GM19240 (cell line): ENCODE measurements around the gene MRGPRX2.

ENCODE experiments used
- DNase-seq: peaks from one replicate; pipeline ENCODE4 v3.0.0; 2011; ENCODE audit warnings: low spot score; ENCODE audit not compliant: insufficient read length

MRGPRX2 gene

GRCh38 chr11:19060629-19061028 is at the start of gene MRGPRX2:
TSS of gene MRGPRX2 (minus strand) at chr11:19060717. CDS start at chr11:19056402, 4,315 bp downstream.
- DNase-seq, result no peak

GRCh38 chr11:19110295-19110694 is 49.8 kb upstream of the MRGPRX2 start:
- DNase-seq, result no peak

- DNase-seq, result no peak
These were observed 46.6 kb upstream of the MRGPRX2 start for GRCh38 chr11:19107125-19107524.

GRCh38 chr11:19105011-19105410 is 44.5 kb upstream of the MRGPRX2 start:
- no peak for DNase-seq

GRCh38 chr11:19102521-19102900 is 42.0 kb upstream of the MRGPRX2 start:
- DNase-seq, result no peak

GRCh38 chr11:19101796-19102520 is 41.4 kb upstream of the MRGPRX2 start:
- DNase-seq, result no peak

DNA sequence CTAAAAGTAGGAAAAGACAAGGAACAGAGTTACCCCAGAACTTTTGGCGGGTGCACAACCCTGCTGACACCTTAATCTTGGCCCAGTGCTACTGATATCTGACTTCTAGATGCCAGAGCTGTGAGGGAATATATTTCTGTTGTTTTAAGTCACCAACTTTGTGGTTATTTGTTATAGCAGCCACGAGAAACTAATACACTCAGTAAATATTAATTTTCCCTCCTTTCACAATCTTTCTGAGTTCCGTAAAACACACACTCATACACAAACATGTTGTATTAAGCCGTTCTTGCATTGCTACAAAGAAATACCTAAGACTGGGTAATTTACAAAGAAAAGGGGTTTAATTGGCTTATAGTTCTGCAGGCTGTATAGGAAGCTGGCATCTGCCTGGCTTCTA is 40.4 kb upstream of the MRGPRX2 start:
- DNase-seq, result no peak

DNA sequence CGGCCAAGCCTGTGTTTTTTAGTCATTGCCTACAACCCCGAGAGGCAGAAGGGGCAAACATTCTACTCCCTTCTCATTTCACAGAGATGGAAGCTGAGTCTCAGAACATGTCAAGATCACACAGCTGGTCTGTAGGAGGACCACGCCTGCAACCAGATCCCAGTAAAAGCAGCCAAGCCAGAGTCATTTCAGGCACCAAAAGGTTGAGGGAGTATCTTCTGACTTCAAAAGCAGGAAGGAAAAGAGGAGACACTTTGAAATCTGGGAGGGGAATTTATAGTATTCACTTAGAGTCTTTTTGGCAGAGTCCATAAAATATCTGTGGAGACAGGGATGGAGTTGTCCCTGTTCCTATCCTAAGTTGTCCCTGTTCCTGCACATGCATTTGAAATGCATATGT is 38.6 kb upstream of the MRGPRX2 start:
- no peak for DNase-seq

DNA sequence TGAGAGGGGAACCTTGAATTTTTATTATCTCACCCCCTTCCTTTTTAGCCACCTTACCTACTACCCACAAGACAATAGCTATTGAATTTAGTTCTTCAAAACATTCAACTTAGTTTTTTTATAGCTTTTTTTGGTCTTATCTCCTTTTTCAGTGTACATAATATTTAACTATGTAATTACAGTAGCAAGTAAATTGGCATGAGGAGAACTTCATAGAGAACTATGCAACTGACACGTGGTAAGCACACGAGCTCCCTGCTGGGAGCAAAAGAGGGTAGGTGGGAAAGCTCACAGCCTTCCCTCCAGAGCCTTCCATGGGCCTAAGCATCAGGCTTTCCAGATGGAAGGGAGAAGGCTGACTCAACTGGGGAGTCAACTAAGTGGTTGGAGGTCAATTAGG is 34.3 kb upstream of the MRGPRX2 start:
- no peak for DNase-seq

GRCh38 chr11:19093976-19094375 is 33.5 kb upstream of the MRGPRX2 start:
- no peak for DNase-seq

- DNase-seq, result no peak
These were observed 32.3 kb upstream of the MRGPRX2 start for GRCh38 chr11:19092850-19093249.

GRCh38 chr11:19092342-19092741 is 31.8 kb upstream of the MRGPRX2 start:
- no peak for DNase-seq

DNA sequence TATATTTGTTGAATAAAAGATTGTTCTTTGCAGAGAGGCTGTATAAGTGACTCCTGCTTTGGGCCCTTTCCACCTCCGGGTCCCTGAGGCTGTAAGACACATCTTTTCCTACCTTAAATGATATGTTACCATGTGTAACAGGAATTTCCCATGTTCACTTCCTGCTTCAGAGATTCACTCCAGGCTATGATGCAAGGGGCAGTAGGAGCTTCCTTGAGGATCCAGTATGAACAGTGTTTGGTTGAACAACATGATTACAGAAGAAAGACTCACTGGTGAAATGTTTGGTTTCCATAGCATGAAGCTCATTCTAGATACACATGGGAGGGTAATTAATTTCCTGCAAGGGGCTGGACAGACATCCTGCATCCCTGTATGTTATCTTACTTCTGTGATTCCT is 30.8 kb upstream of the MRGPRX2 start:
- DNase-seq, result no peak

GRCh38 chr11:19089421-19089820 is 28.9 kb upstream of the MRGPRX2 start:
- DNase-seq, result no peak

GRCh38 chr11:19088791-19089190 is 28.3 kb upstream of the MRGPRX2 start:
- no peak for DNase-seq

DNA sequence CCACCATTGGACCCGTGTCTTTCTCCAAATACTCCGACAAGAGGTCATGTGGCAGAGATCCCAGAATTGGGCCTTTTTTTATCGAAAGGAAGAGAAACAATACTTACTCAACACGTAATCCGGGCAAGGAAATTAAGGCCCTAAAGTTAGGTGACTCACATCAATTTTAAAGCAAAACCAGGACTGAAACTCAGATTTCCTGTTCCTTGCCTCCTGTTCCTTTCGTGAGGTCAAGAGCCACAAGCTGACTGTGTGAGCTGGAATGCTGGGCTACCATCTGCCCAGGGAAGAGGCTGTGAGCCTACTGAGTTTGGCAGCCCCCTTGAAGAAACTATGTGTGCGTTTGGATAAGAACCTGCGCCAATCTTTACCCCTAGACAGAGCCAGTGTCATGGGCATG is 27.1 kb upstream of the MRGPRX2 start:
- DNase-seq, result no peak

GRCh38 chr11:19084661-19085315 is 24.3 kb upstream of the MRGPRX2 start:
- DNase-seq, result no peak

- no peak for DNase-seq
These were observed 22.6 kb upstream of the MRGPRX2 start for GRCh38 chr11:19083166-19083565.

GRCh38 chr11:19080579-19080993 is 20.1 kb upstream of the MRGPRX2 start:
- no peak for DNase-seq

- no peak for DNase-seq
These were observed 19.3 kb upstream of the MRGPRX2 start for GRCh38 chr11:19079643-19080440.

DNA sequence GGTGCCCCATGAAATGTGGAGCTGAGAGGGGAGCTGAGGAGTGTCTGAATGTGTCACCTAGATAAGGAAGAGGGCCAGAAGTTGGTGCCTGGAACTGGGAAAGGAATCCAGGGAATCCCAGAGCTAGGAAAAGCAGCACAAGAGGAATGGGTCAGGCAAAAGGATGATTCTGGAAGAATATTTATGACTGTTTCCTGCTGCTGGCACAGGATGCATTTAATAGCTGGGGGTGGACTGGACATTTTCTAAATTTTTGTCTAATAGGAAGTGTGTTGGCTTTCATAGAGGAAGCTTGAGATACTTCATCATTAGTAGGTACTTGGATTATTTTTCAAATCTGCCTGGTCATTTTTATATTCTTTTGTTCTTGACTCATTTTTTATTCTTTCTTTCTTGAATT is 17.4 kb upstream of the MRGPRX2 start:
- DNase-seq, result no peak
